Stomach (tissue), 9 donors: ENCODE results near the gene M1AP. TPM values are rescaled to one million over a fixed set of nuclear protein-coding genes. Genes with fewer than 3 reads are reported as not detected.

Experiments used
- DNase-seq, 2 donors: peaks; one replicate each; pipeline versions ENCODE4 v3.0.0 to v3.0.0-alpha.2; 2013 to 2019
- H3K27ac ChIP-seq, 5 donors: fragments of 200-600 bp in 4 of 5; sonication (generic) in 4 of 5; one replicate each; pipeline ENCODE4 v1.5.1; 2013 to 2019; ENCODE audit warnings: mild to moderate bottlenecking in 1 of 5, moderate library complexity in 1 of 5
- H3K27me3 ChIP-seq, 3 donors: fragments of 200-600 bp; sonication (generic); one replicate each; pipeline ENCODE4 v1.5.1; 2017 to 2019; ENCODE audit warnings: mixed run types in 1 of 3
- H3K36me3 ChIP-seq, 4 donors: fragments of 200-600 bp; sonication (generic); 1 replicate in 3 of 4; 2 replicates in 1 of 4; pipeline ENCODE4 v1.5.1; 2016 to 2019
- H3K4me1 ChIP-seq, 4 donors: fragments of 200-600 bp; sonication (generic); one replicate each; pipeline ENCODE4 v1.5.1; 2016 to 2019
- H3K4me3 ChIP-seq, 4 donors: fragments of 200-600 bp; sonication (generic) in 3 of 4; one replicate each; pipeline ENCODE4 v1.5.1; 2016 to 2019; ENCODE audit warnings: mild to moderate bottlenecking in 1 of 4
- H3K9me3 ChIP-seq, 4 donors: fragments of 200-600 bp; sonication (generic); one replicate each; pipeline ENCODE4 v1.5.1; 2016 to 2019
- EP300 ChIP-seq: sonication (generic); formaldehyde crosslinking; IDR thresholded peaks from one replicate; pipeline ENCODE4 v1.6.1; 2017; ENCODE audit warnings: antibody characterized with exemption
- POLR2A ChIP-seq, 4 donors: fragments of 450-650 bp; IDR thresholded peaks; one replicate each; pipeline ENCODE4 v1.6.1; 2016; ENCODE audit warnings: antibody characterized with exemption in 4 of 4, control low read depth in 2 of 4, mild to moderate bottlenecking in 1 of 4, moderate library complexity in 1 of 4
- POLR2AphosphoS5 ChIP-seq, 3 donors: sonication (generic); formaldehyde crosslinking; IDR thresholded peaks; one replicate each; pipeline ENCODE4 v1.6.1; 2016; ENCODE audit warnings: antibody characterized with exemption in 3 of 3
- WGBS, 5 donors: extraction: QIAGEN DNeasy Blood & Tissue Kit in 3 of 5; methylation state at CpG; one replicate each; pipeline versions ENCODE4 v1.1.5 to v1.1.7; 2013 to 2018; 5-methylcytosine and 5-hydroxymethylcytosine counted together
- intact Hi-C: fragments of 100-400 bp; cut with DNase I; formaldehyde crosslinking; loops from one replicate; pipeline ENCODE4 v1.15.1; 2023; ENCODE audit warnings: low total_unique reads
- polyA plus RNA-seq, 3 donors: library from polyadenylated mRNA; stranded (reverse); fragments of 200-250 nt; gene quantifications; one replicate each; pipeline ENCODE4 v1.2.3, GENCODE V29; 2013
- total RNA-seq, 5 donors: library from RNA; depleted of rRNA; stranded (reverse); fragments of >200 nt; gene quantifications; one replicate each; pipeline versions ENCODE4 v1.1.0 to v1.2.3, GENCODE V29; 2014 to 2016
- TF ChIP-seq, protein P1 (sequence below), 7 experiments: fragments of 450-650 bp in 4 of 7; fragments of 200-600 bp in 3 of 7; sonication (generic) in 3 of 7; IDR thresholded peaks; one replicate each; pipeline ENCODE4 v1.5.1; 2016 to 2019; ENCODE audit warnings: antibody characterized with exemption in 7 of 7, control low read depth in 2 of 7, mild to moderate bottlenecking in 1 of 7
- donor health status: healthy with polysubstance abuse.
- donor health status: Bipolar disorder and iron deficiency.
- donor health status: healthy.

M1AP gene
- total and polyA plus RNA-seq, 8 donors = 0.18 to 27.1 (median 0.31) TPM; not detected in 3

DNA sequence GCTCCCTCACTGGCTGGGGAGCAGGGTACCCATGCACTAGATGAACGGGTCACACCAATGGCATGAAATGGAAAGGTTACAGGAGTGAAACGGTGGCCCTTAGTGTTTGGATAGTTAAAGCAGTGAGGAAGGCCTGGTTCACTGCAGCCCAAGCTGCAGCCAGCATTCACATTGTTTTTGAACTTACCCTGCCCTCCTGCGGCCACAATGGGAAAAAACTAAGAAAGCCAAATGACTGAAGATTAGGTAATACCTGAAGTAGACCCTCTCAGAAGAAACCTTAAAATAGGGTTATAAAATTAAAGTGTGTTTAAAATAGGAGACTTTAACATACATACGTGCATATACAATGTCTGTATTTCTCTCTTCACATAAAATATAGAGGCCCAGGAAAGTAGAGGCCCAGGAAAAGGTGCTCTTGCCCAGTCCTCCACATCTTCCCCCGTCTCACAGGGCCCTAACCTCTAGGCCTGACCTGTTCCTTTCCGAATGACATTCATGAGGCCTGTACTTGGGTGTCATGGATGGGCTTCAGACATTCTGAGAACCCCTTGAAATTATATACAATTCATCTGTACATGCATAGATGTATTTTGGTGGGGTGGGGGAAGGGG, 60.4 kb downstream of the M1AP start:
- Histone ChIP-seq H3K4me3 (no peak overlapping the region), H3K36me3 (no peaks in the 10 kb centered on the region), H3K9me3 (no peaks in the 10 kb centered on the region), H3K4me1 (peaks cover 0 to 6% (median 0%) of the 10 kb centered on the region in 4 donors), H3K27ac (no peak overlapping the region), H3K27me3 (peaks cover 0 to 34% (median 4%) of the 10 kb centered on the region in 3 donors)
- intact Hi-C loops = loop anchor here (5.0 to 10.0 kb wide), 2 partner anchors 53 to 105 kb away; partner anchors contain the start of genes CCDC142 and TTC31
- WGBS, 5 donors = 17 to 23% (median 18%) methylated on average over 6 of the region's 6 CpGs
- TF ChIP-seq POLR2A (IDR thresholded peaks at IDR 0.05) (no peak), POLR2AphosphoS5 (IDR thresholded peaks at IDR 0.05) (peak in 1 of 3 donors; percentile 65), EP300 (no peak)
- TF ChIP-seq, protein P1, sequence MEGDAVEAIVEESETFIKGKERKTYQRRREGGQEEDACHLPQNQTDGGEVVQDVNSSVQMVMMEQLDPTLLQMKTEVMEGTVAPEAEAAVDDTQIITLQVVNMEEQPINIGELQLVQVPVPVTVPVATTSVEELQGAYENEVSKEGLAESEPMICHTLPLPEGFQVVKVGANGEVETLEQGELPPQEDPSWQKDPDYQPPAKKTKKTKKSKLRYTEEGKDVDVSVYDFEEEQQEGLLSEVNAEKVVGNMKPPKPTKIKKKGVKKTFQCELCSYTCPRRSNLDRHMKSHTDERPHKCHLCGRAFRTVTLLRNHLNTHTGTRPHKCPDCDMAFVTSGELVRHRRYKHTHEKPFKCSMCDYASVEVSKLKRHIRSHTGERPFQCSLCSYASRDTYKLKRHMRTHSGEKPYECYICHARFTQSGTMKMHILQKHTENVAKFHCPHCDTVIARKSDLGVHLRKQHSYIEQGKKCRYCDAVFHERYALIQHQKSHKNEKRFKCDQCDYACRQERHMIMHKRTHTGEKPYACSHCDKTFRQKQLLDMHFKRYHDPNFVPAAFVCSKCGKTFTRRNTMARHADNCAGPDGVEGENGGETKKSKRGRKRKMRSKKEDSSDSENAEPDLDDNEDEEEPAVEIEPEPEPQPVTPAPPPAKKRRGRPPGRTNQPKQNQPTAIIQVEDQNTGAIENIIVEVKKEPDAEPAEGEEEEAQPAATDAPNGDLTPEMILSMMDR (IDR thresholded peaks at IDR 0.05) = peak in 5 of 7 experiments; percentile 45 to 64 (median 47)
- DNase-seq = peak; percentile 69 to 90

DNA sequence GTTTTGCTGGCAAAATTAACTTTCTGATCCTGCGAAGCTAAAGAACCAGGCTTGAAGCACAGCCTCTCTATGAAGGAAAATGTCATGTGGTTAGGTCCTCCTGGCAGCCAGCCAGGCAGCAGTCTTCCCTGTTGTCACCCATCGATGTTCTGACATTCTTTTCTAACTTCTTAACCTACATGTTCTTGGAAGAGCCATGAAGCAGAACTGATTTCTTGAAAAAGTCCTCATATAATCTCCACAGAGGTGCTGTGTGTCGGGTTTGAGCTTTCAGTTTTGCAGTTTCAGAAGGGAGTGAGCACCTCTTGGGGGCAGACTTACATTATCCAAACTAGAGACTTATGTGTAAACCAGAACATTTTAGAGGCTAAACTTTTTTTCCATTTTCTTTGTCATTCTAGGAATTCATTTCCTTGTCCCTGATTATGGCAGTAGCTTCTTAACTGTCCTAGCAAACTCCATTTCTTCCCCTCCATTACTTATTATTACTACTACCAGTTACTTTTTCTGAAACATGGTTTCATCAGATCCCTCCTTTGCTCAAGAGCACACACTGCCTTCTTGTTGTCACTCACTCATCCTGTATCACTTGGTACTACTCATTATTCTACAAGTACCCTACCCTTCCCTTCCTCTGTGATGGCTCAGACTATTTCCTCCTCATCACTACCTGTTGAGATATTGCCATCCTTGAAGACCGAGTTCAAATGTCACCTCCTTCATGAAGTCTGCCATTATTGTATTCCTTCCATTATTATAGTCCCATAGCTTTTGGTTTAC, 62.5 kb downstream of the M1AP start:
- peaks cover 0 to 20% (median 0%) of the 10 kb centered on the region in 3 donors for H3K27me3 ChIP-seq
- H3K4me1 ChIP-seq = peaks cover 0 to 6% (median 0%) of the 10 kb centered on the region in 4 donors
- no peak overlapping the region for H3K4me3 ChIP-seq
- 31 to 56% (median 54%) methylated on average over 4 of the region's 4 CpGs for WGBS, 5 donors
- intact Hi-C loops = loop anchor here (5.0 to 10.0 kb wide), 2 partner anchors 51 to 103 kb away; partner anchors contain the start of genes CCDC142 and TTC31
- DNase-seq = no peak
- TF ChIP-seq POLR2A (IDR thresholded peaks at IDR 0.05) = no peak
- TF ChIP-seq, protein P1 (IDR thresholded peaks at IDR 0.05) = no peak
- TF ChIP-seq EP300 = no peak
- no peak for TF ChIP-seq POLR2AphosphoS5 (IDR thresholded peaks at IDR 0.05)
- no peaks in the 10 kb centered on the region for H3K9me3 ChIP-seq
- H3K36me3 ChIP-seq = no peaks in the 10 kb centered on the region
- no peak overlapping the region for H3K27ac ChIP-seq

DNA sequence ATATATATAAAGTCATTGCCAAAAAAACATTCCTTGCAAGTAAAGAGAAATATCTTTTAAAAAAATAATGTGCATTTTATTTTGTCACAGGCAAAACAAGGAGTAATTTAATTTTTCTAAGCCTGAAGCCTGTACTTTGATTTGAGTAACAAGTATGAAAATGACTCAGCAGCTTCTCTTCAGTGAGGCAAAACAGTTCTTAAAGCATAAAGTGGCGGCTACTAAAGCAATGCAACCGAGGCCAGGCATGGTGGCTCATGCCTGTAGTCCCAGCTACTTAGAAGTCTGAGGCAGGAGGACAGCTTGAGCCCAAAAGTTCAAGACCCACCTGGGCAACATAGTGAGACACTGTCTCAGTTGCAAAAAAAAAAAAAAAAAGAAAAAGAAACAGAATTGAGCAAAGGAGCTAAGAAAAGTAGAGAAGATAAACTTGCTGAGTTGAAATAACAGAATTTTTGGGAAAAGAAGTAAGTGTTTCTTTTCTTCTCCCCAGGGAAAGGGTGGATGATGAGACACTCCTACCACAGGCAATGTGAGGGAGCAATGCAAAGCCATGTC, 64.0 kb downstream of the M1AP start:
- Histone ChIP-seq H3K4me3 (no peak overlapping the region), H3K27ac (no peak overlapping the region), H3K4me1 (peaks cover 0 to 6% (median 0%) of the 10 kb centered on the region in 4 donors), H3K27me3 (peaks cover 0 to 5% (median 0%) of the 10 kb centered on the region in 3 donors), H3K9me3 (no peaks in the 10 kb centered on the region), H3K36me3 (no peaks in the 10 kb centered on the region)
- TF ChIP-seq POLR2A (IDR thresholded peaks at IDR 0.05) = no peak
- TF ChIP-seq POLR2AphosphoS5 (IDR thresholded peaks at IDR 0.05) = no peak
- TF ChIP-seq EP300 = no peak
- TF ChIP-seq, protein P1 (IDR thresholded peaks at IDR 0.05) = no peak
- whole genome bisulfite sequencing, 5 donors = 57 to 68% (median 64%) methylated on average over 2 of the region's 2 CpGs
- intact Hi-C loops = loop anchor here (10.0 kb wide), 1 partner anchor 49 kb away; no protein-coding TSS in a partner anchor
- DNase-seq = no peak

DNA sequence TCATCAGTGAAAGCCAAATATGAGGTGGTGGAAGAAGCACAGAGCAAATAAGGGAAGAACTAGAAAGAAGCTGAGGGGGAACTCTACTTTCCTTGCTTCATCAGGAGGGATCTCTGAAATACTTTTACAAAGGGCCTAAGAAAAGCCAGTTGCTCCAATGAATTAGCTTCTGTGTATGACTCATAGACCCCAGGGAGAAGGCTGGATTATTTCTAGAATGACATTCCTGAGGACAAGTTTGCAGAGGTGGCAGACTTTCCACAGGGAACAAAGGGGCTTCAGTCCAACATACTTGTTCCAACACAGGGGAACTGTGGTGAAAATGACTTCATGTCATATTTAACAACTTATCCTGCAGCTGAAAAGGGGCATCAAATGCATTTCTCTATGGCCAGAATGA, 64.6 kb downstream of the M1AP start:
- Histone ChIP-seq H3K36me3 (no peaks in the 10 kb centered on the region), H3K4me3 (no peak overlapping the region), H3K4me1 (peaks cover 0 to 6% (median 0%) of the 10 kb centered on the region in 4 donors), H3K27me3 (no peaks in the 10 kb centered on the region), H3K27ac (no peak overlapping the region), H3K9me3 (no peaks in the 10 kb centered on the region)
- peak in 1 of 2 donors; percentile 26 for DNase-seq
- intact Hi-C loops = loop anchor here (10.0 kb wide), 1 partner anchor 49 kb away; no protein-coding TSS in a partner anchor
- TF ChIP-seq POLR2AphosphoS5 (IDR thresholded peaks at IDR 0.05) = no peak
- TF ChIP-seq, protein P1 (IDR thresholded peaks at IDR 0.05) = no peak
- no peak for TF ChIP-seq POLR2A (IDR thresholded peaks at IDR 0.05)
- no peak for TF ChIP-seq EP300
